Measurements from ENCODE around the gene P2RY14.

DNA sequence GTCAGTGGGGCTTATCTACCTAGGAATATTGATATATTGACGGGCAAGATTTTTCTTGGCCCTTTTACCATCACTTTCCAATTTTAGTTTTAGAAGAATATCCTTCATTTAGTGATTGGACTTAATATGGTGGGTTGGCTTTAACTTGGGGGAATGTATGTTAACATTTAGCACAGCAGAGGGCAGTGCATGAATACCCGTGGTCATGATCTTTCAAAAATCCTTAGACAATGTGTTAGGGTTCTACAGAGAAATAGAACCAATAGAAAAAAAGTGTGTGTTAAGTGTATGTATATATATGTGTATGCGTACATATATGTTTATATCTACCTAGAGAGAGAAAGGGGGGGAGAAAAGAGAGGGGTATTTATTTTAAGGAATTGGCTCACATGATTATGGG, 112.2 kb downstream of the P2RY14 start:
- TF ChIP-seq, protein P1, sequence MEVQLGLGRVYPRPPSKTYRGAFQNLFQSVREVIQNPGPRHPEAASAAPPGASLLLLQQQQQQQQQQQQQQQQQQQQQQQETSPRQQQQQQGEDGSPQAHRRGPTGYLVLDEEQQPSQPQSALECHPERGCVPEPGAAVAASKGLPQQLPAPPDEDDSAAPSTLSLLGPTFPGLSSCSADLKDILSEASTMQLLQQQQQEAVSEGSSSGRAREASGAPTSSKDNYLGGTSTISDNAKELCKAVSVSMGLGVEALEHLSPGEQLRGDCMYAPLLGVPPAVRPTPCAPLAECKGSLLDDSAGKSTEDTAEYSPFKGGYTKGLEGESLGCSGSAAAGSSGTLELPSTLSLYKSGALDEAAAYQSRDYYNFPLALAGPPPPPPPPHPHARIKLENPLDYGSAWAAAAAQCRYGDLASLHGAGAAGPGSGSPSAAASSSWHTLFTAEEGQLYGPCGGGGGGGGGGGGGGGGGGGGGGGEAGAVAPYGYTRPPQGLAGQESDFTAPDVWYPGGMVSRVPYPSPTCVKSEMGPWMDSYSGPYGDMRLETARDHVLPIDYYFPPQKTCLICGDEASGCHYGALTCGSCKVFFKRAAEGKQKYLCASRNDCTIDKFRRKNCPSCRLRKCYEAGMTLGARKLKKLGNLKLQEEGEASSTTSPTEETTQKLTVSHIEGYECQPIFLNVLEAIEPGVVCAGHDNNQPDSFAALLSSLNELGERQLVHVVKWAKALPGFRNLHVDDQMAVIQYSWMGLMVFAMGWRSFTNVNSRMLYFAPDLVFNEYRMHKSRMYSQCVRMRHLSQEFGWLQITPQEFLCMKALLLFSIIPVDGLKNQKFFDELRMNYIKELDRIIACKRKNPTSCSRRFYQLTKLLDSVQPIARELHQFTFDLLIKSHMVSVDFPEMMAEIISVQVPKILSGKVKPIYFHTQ (CRISPR knock-in tag; IDR thresholded peaks at IDR 0.05) = no peak
- TF ChIP-seq SOX15 (CRISPR knock-in tag; IDR thresholded peaks at IDR 0.05) = no peak
